Keratinocyte (primary cell): Measurements from ENCODE around the gene BBOF1. TPM values are rescaled to one million over a fixed set of nuclear protein-coding genes. Genes with fewer than 3 reads are reported as not detected.
A peak's percentile ranks its signal among the peaks of the same experiment; 100 is the strongest.

ENCODE experiments used
- DNase-seq: peaks from one replicate; pipeline ENCODE4 v3.0.0-alpha.2; 2011; ENCODE audit warnings: low read depth, missing footprints, low spot score
- FAIRE-seq: peaks from 2 replicates; lab custom pipeline; 2011; peaks lifted over from hg19 to GRCh38; lab: Jason Lieb, UNC
- H2AFZ ChIP-seq: 2 replicates; pipeline ENCODE4 v1.6.0; 2012; ENCODE audit warnings: low read length, control low read depth, inconsistent platforms; ENCODE audit not compliant: control insufficient read depth
- H3K27ac ChIP-seq: 2 replicates; pipeline ENCODE4 v1.5.1; 2011; ENCODE audit warnings: low read length; ENCODE audit not compliant: control insufficient read depth, insufficient read depth
- H3K27me3 ChIP-seq: 3 replicates; pipeline ENCODE4 v1.6.0; 2011; ENCODE audit warnings: low read length; ENCODE audit not compliant: control insufficient read depth, insufficient read depth; ENCODE audit errors: extremely low read depth
- H3K36me3 ChIP-seq, 2 experiments: 2 replicates in 1 of 2; 3 replicates in 1 of 2; pipeline ENCODE4 v1.5.1; 2011; ENCODE audit warnings: low read length in 2 of 2, mild to moderate bottlenecking in 1 of 2; ENCODE audit not compliant: control insufficient read depth in 2 of 2, insufficient read depth in 2 of 2; ENCODE audit errors: extremely low read depth in 1 of 2
- H3K4me1 ChIP-seq: 3 replicates; pipeline ENCODE4 v1.5.1; 2011; ENCODE audit warnings: low read length; ENCODE audit not compliant: control insufficient read depth, insufficient read depth; ENCODE audit errors: extremely low read depth
- H3K4me2 ChIP-seq: 3 replicates; pipeline ENCODE4 v1.6.0; 2011; ENCODE audit warnings: low read depth, low read length; ENCODE audit not compliant: control insufficient read depth, insufficient read depth; ENCODE audit errors: extremely low read depth
- H3K4me3 ChIP-seq, 3 experiments: fragments of 200-600 bp in 1 of 3; sonication (generic) in 1 of 3; 2 replicates in 2 of 3; 3 replicates in 1 of 3; pipeline ENCODE4 v1.5.1; 2011 to 2016; ENCODE audit warnings: low read length in 3 of 3, mild to moderate bottlenecking in 3 of 3, control low read depth in 2 of 3, inconsistent platforms in 1 of 3, low read depth in 1 of 3, mixed read lengths in 1 of 3, mixed run types in 1 of 3, moderate library complexity in 1 of 3; ENCODE audit not compliant: control insufficient read depth in 2 of 3, insufficient read depth in 2 of 3; ENCODE audit errors: extremely low read depth in 1 of 3
- H3K79me2 ChIP-seq: 2 replicates; pipeline ENCODE4 v1.6.0; 2012; ENCODE audit warnings: low read length; ENCODE audit not compliant: control insufficient read depth, insufficient read depth
- H3K9ac ChIP-seq: 3 replicates; pipeline ENCODE4 v1.6.0; 2011; ENCODE audit warnings: low read length; ENCODE audit not compliant: control insufficient read depth, insufficient read depth; ENCODE audit errors: extremely low read depth
- H3K9me1 ChIP-seq: 3 replicates; pipeline ENCODE4 v1.6.0; 2011; ENCODE audit warnings: low read length; ENCODE audit not compliant: control insufficient read depth, insufficient read depth; ENCODE audit errors: extremely low read depth
- H3K9me3 ChIP-seq: 2 replicates; pipeline ENCODE4 v1.5.1; 2012; ENCODE audit warnings: low read depth, low read length; ENCODE audit not compliant: control insufficient read depth
- H4K20me1 ChIP-seq: 3 replicates; pipeline ENCODE4 v1.6.0; 2011; ENCODE audit warnings: low read length; ENCODE audit not compliant: control insufficient read depth, insufficient read depth; ENCODE audit errors: extremely low read depth
- CTCF ChIP-seq, 3 experiments: IDR thresholded peaks in 1 of 3; conservative IDR thresholded peaks in 1 of 3; optimal IDR thresholded peaks in 1 of 3; 2 replicates in 2 of 3; 3 replicates in 1 of 3; pipeline versions ENCODE3 to v1.5.1; 2011; ENCODE audit warnings: low read length in 3 of 3, mild to moderate bottlenecking in 3 of 3, moderate library complexity in 2 of 3, control low read depth in 1 of 3, inconsistent platforms in 1 of 3; ENCODE audit not compliant: insufficient read depth in 2 of 3; ENCODE audit errors: extremely low read depth in 1 of 3
- EZH2 ChIP-seq: IDR thresholded peaks from one replicate; pipeline ENCODE4 v1.6.1; 2012; ENCODE audit warnings: inconsistent platforms, mild to moderate bottlenecking, low read length, moderate library complexity
- dilution Hi-C: fragments of 300-500 bp; cut with MboI; formaldehyde crosslinking; loops from one replicate; pipeline ENCODE4 v1.7.0; 2020; ENCODE audit warnings: low sequenced_read_pairs; ENCODE audit not compliant: extremely low pct_ligation_motif_present
- polyA plus RNA-seq, 5 experiments: library from polyadenylated mRNA; depleted of rRNA in 3 of 5; stranded (reverse) in 3 of 5; stranded (forward) in 1 of 5; unstranded in 1 of 5; fragments of >200 nt; gene quantifications; 1 replicate in 1 of 5; 2 replicates in 3 of 5; 3 replicates in 1 of 5; pipeline versions ENCODE4 v1.2.1 to v1.2.3, GENCODE V29; 2011 to 2012; ENCODE audit warnings: missing spikeins in 2 of 5, low read depth in 1 of 5, low replicate concordance in 1 of 5

BBOF1 gene
- polyA plus RNA-seq, 1 donor (not counting 4 experiments of a cell fraction or from before 2014, with no cell fraction given) = 3.0 TPM

- no peaks in the 10 kb centered on the region for H4K20me1 ChIP-seq
- H3K27ac ChIP-seq = no peak overlapping the region
- no peaks in the 10 kb centered on the region for H3K9me1 ChIP-seq
- FAIRE-seq (peak; percentile 17), DNase-seq (peak; percentile 23)
- H3K4me3 ChIP-seq = no peak overlapping the region
- H3K79me2 ChIP-seq = no peaks in the 10 kb centered on the region
- no peak overlapping the region for H3K4me2 ChIP-seq
- H3K36me3 ChIP-seq = no peaks in the 10 kb centered on the region
- peaks cover 23% of the 10 kb centered on the region for H3K4me1 ChIP-seq
- no peak overlapping the region for H3K9ac ChIP-seq
- no peaks in the 10 kb centered on the region for H3K9me3 ChIP-seq
- no peak overlapping the region for H2AFZ ChIP-seq
- H3K27me3 ChIP-seq = no peaks in the 10 kb centered on the region
- dilution Hi-C loops = no loop called here
- TF ChIP-seq CTCF (optimal IDR thresholded peaks at IDR 0.05 in 1 of 3, IDR thresholded peaks at IDR 0.05 in 1 of 3, conservative IDR thresholded peaks at IDR 0.05 in 1 of 3; ENCODE audit: extremely low read depth in 1 of 3, insufficient read depth in 2 of 3, low read length in 3 of 3) (peak in 2 of 3 experiments; percentile 9 to 34), EZH2 (no peak)
Observed at GRCh38 chr14:74048281-74048680, 29.1 kb downstream of the BBOF1 start.

- H4K20me1 ChIP-seq = no peaks in the 10 kb centered on the region
- no peaks in the 10 kb centered on the region for H3K27me3 ChIP-seq
- H3K9me3 ChIP-seq = no peaks in the 10 kb centered on the region
- TF ChIP-seq CTCF (optimal IDR thresholded peaks at IDR 0.05 in 1 of 3, IDR thresholded peaks at IDR 0.05 in 1 of 3, conservative IDR thresholded peaks at IDR 0.05 in 1 of 3; ENCODE audit: extremely low read depth in 1 of 3, insufficient read depth in 2 of 3, low read length in 3 of 3) (no peak), EZH2 (no peak)
- H3K36me3 ChIP-seq = no peaks in the 10 kb centered on the region
- peaks cover 23% of the 10 kb centered on the region for H3K4me1 ChIP-seq
- no peak overlapping the region for H3K4me3 ChIP-seq
- DNase-seq = no peak
- dilution Hi-C loops = no loop called here
- FAIRE-seq = no peak
- no peaks in the 10 kb centered on the region for H3K9me1 ChIP-seq
- H2AFZ ChIP-seq = no peak overlapping the region
- H3K9ac ChIP-seq = no peak overlapping the region
- H3K79me2 ChIP-seq = no peaks in the 10 kb centered on the region
- H3K4me2 ChIP-seq = no peak overlapping the region
- no peak overlapping the region for H3K27ac ChIP-seq
Observed at GRCh38 chr14:74049876-74050495, 30.8 kb downstream of the BBOF1 start.
